MCF 10A (cell line): ENCODE results near the gene BTBD16. TPM values are rescaled to one million over a fixed set of nuclear protein-coding genes. Genes with fewer than 3 reads are reported as not detected.

ENCODE experiments used
- BruUV-seq: library from RNA; stranded (reverse); fragments of 400-500 nt; replicated peaks from 2 replicates; lab custom pipeline; 2021; lab: Mats Ljungman, UMichigan
- CTCF ChIA-PET: fragments of 300-600 bp; sonication (Branson Sonifier 250); formaldehyde crosslinking; extraction: SDS; loops from one replicate; lab custom pipeline; 2021; ENCODE audit warnings: antibody characterized with exemption, inconsistent platforms; lab: Yijun Ruan, JAX
- POLR2A ChIA-PET: fragments of 300-600, 350-650 bp; sonication (Branson Sonifier 250); formaldehyde crosslinking; extraction: SDS; loops from one replicate; lab custom pipeline; 2020; ENCODE audit warnings: antibody characterized with exemption, inconsistent platforms; lab: Yijun Ruan, JAX
- DNase-seq: peaks from one replicate; pipeline ENCODE4 v3.0.0-alpha.2; 2018; ENCODE audit not compliant: unreplicated experiment
- H3K27ac Mint-ChIP-seq: one replicate; pipeline ENCODE4 v1.8.0; 2022; ENCODE audit warnings: mild to moderate bottlenecking, low read depth, mixed read lengths; ENCODE audit not compliant: unreplicated experiment
- H3K27me3 Mint-ChIP-seq: one replicate; pipeline ENCODE4 v1.8.0; 2022; ENCODE audit warnings: mixed read lengths; ENCODE audit not compliant: insufficient read depth, unreplicated experiment
- H3K36me3 Mint-ChIP-seq: one replicate; pipeline ENCODE4 v1.8.0; 2022; ENCODE audit warnings: mild to moderate bottlenecking, moderate library complexity, mixed read lengths; ENCODE audit not compliant: insufficient read depth, unreplicated experiment
- H3K4me1 Mint-ChIP-seq: one replicate; pipeline ENCODE4 v1.8.0; 2022; ENCODE audit warnings: mixed read lengths; ENCODE audit not compliant: insufficient read depth, unreplicated experiment
- H3K4me3 Mint-ChIP-seq: one replicate; pipeline ENCODE4 v1.8.0; 2022; ENCODE audit warnings: mild to moderate bottlenecking, moderate library complexity, mixed read lengths; ENCODE audit not compliant: unreplicated experiment
- H3K9me3 Mint-ChIP-seq: one replicate; pipeline ENCODE4 v1.8.0; 2022; ENCODE audit warnings: mixed read lengths; ENCODE audit not compliant: unreplicated experiment
- intact Hi-C: fragments of 100-400 bp; cut with micrococcal nuclease; formaldehyde crosslinking; loops from 2 replicates; pipeline ENCODE4 v1.14.1; 2022
- total RNA-seq: library from RNA; stranded (reverse); gene quantifications from 2 replicates; pipeline ENCODE4 v1.2.3, GENCODE V29; 2022
- TF ChIP-seq, protein P1 (sequence below): fragments of 200-600 bp; IDR thresholded peaks from one replicate; pipeline ENCODE4 v1.8.0; 2022; ENCODE audit warnings: antibody characterized with exemption, mild to moderate bottlenecking; ENCODE audit not compliant: unreplicated experiment

The BTBD16 gene
- total RNA-seq, 1 experiment from 2014 or later, result 0.16 TPM

DNA sequence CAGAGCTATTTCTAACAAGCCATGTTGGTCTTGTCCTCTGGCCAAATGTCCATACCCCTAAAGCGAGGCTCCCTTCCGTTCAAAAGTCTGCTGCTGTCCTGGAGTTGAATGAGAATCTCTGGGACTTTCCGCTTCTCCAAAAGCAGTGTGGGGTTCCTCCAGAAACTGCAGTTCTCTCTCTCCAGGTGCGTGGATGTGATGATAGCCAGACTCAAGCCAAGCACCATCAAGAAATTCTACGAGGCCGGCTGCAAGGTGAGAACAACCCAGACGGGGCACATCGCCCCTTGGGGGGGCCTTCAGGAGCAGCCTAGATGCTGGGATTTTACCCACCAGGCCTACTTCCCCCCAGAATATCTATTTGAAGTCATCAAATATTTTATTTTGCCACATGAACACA is 26.5 kb downstream of the BTBD16 start:
- intact Hi-C loops, result no loop called here
- TF ChIP-seq, protein P1, sequence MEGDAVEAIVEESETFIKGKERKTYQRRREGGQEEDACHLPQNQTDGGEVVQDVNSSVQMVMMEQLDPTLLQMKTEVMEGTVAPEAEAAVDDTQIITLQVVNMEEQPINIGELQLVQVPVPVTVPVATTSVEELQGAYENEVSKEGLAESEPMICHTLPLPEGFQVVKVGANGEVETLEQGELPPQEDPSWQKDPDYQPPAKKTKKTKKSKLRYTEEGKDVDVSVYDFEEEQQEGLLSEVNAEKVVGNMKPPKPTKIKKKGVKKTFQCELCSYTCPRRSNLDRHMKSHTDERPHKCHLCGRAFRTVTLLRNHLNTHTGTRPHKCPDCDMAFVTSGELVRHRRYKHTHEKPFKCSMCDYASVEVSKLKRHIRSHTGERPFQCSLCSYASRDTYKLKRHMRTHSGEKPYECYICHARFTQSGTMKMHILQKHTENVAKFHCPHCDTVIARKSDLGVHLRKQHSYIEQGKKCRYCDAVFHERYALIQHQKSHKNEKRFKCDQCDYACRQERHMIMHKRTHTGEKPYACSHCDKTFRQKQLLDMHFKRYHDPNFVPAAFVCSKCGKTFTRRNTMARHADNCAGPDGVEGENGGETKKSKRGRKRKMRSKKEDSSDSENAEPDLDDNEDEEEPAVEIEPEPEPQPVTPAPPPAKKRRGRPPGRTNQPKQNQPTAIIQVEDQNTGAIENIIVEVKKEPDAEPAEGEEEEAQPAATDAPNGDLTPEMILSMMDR, result no peak
- ChIA-PET POLR2A (interaction anchor here (1.1 to 1.2 kb wide), 2 partner anchors 9 to 137 kb away, joined by 3 to 4 read pairs; no protein-coding TSS in a partner anchor), CTCF (interaction anchor here (0.7 to 7.4 kb wide), 13 partner anchors 10 to 268 kb away, joined by 3 to 86 read pairs (median 10); no protein-coding TSS in a partner anchor)
- no peak for DNase-seq
- no peak overlapping the region for H3K27ac Mint-ChIP-seq
- H3K27me3 Mint-ChIP-seq, result no peaks in the 10 kb centered on the region
- H3K4me3 Mint-ChIP-seq, result no peak overlapping the region
- H3K36me3 Mint-ChIP-seq, result peaks cover 6% of the 10 kb centered on the region
- H3K4me1 Mint-ChIP-seq, result peaks cover 46% of the 10 kb centered on the region
- H3K9me3 Mint-ChIP-seq, result no peaks in the 10 kb centered on the region
- no TSS peak for BruUV-seq

- H3K4me1 Mint-ChIP-seq, result peaks cover 43% of the 10 kb centered on the region
- no peaks in the 10 kb centered on the region for H3K9me3 Mint-ChIP-seq
- intact Hi-C loops, result loop anchor here (1.0 kb wide), 3 partner anchors 44 to 406 kb away; no protein-coding TSS in a partner anchor
- TF ChIP-seq, protein P1, result no peak
- no peak overlapping the region for H3K4me3 Mint-ChIP-seq
- ChIA-PET POLR2A (interaction anchor here (0.7 to 1.6 kb wide), 8 partner anchors 8 to 216 kb away, joined by 3 to 8 read pairs (median 5); partner anchors contain the start of gene PLEKHA1), CTCF (interaction anchor here (0.5 to 7.4 kb wide), 26 partner anchors 9 to 405 kb away, joined by 3 to 86 read pairs (median 6); partner anchors contain the start of genes ARMS2 and PLEKHA1)
- peaks cover 3% of the 10 kb centered on the region for H3K36me3 Mint-ChIP-seq
- H3K27ac Mint-ChIP-seq, result no peak overlapping the region
- no peaks in the 10 kb centered on the region for H3K27me3 Mint-ChIP-seq
- no TSS peak for BruUV-seq
- DNase-seq, result no peak
Measured at GRCh38 chr10:122298206-122298597, 27.1 kb downstream of the BTBD16 start.

DNA sequence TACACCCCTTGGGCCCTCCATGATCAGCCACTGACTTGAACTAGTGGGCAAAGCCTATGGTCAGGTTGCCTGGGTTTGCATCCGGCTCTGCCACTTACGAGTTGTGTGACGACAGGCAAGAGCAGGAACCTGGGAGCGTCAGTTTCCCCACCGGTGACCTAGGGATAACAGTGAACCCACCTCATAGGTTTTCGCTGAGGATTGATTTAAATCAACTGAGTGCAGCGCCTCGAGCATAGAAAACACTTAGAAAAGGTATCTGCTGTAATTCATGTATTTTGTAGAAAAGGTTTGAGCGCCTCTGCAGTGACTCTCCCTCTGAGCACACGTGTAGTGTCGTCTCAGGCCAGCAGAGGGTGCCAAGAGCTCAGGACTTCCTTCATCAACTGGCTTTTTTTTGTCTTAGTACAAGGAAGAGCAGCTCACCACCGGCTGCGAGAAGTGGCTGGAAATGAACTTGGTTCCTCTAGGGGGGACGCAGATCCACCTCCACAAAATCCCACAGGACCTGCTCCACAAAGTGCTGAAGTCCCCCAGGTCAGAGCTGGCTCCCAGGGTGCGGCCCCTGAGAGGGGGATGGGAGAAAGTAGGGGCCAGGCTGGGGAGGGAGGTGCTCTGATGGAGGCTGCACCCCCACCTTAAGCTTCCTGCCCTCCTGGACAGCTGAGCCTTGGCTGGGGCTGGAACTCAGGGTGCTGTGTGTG is 27.7 kb downstream of the BTBD16 start:
- Mint-ChIP-seq H3K27ac (no peak overlapping the region), H3K4me3 (no peak overlapping the region), H3K9me3 (no peaks in the 10 kb centered on the region), H3K36me3 (no peaks in the 10 kb centered on the region), H3K4me1 (peaks cover 38% of the 10 kb centered on the region), H3K27me3 (no peaks in the 10 kb centered on the region)
- ChIA-PET POLR2A (interaction anchor here (0.7 to 1.6 kb wide), 8 partner anchors 9 to 216 kb away, joined by 3 to 8 read pairs (median 5); partner anchors contain the start of gene PLEKHA1), CTCF (interaction anchor here (0.5 to 7.4 kb wide), 45 partner anchors 9 to 674 kb away, joined by 3 to 86 read pairs (median 4); partner anchors contain the start of gene PLEKHA1)
- BruUV-seq, result no TSS peak
- DNase-seq, result peak; percentile 86
- TF ChIP-seq, protein P1, result peak; percentile 82
- intact Hi-C loops, result loop anchor here (1.0 kb wide), 4 partner anchors 44 to 406 kb away; no protein-coding TSS in a partner anchor
